GM10248 (cell line): ENCODE results near the gene WIZ.

Experiments
- CTCF ChIA-PET: fragments of 300-600 bp; sonication (Branson Sonifier 250); formaldehyde crosslinking; extraction: SDS; loops from one replicate; lab custom pipeline; 2021; ENCODE audit warnings: antibody characterized with exemption; lab: Yijun Ruan, JAX
- POLR2A ChIA-PET: fragments of 350-650 bp; sonication (Branson Sonifier 250); formaldehyde crosslinking; extraction: SDS; loops from one replicate; lab custom pipeline; 2020; ENCODE audit warnings: antibody characterized with exemption; lab: Yijun Ruan, JAX
- DNase-seq: peaks from one replicate; pipeline ENCODE4 v3.0.0; 2012; ENCODE audit errors: extremely low spot score
- TF ChIP-seq, protein P1 (sequence below): IDR thresholded peaks from 2 replicates; pipeline ENCODE4 v1.5.1; 2012; ENCODE audit warnings: mild to moderate bottlenecking, low read depth; ENCODE audit errors: extremely low read depth, missing control alignments, control extremely low read depth

The WIZ gene

DNA sequence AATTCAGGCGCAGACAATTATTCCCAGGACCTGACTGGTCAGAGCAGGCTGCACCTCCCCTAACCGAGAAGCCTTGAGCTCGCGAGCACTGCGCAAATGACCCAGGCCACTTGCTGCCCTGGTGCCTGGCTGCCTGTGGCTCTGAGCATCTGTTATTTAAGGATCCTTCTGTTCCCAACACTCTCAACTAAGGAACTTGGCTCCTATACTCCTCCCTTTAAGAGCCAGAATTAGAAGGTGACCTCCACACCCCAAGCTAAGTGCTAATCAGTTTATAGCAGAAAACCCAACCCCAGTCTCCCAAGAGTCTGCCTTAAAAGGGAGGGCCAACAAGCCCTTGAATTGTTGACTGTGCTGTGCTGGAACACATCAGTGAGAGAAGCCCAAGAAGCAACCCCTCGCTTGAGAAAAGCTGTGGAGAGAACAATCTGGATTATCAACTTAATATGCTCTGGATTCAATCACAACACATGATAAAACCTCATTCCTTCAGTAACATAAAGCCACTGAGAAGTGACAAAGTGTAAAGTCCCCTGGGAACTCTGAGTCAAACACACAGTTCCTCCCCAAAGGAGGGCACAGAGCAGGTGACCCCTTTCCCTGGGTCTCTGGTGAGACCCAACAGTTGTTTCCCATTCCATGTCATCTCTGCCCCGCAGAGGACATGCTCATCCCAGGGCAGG is 45.5 kb downstream of the WIZ start:
- ChIA-PET POLR2A (no interaction called here), CTCF (interaction anchor here (1.2 to 2.7 kb wide), 3 partner anchors 12 to 17 kb away, joined by 3 to 7 read pairs (median 4); partner anchors contain the start of gene AKAP8L)
- TF ChIP-seq, protein P1, sequence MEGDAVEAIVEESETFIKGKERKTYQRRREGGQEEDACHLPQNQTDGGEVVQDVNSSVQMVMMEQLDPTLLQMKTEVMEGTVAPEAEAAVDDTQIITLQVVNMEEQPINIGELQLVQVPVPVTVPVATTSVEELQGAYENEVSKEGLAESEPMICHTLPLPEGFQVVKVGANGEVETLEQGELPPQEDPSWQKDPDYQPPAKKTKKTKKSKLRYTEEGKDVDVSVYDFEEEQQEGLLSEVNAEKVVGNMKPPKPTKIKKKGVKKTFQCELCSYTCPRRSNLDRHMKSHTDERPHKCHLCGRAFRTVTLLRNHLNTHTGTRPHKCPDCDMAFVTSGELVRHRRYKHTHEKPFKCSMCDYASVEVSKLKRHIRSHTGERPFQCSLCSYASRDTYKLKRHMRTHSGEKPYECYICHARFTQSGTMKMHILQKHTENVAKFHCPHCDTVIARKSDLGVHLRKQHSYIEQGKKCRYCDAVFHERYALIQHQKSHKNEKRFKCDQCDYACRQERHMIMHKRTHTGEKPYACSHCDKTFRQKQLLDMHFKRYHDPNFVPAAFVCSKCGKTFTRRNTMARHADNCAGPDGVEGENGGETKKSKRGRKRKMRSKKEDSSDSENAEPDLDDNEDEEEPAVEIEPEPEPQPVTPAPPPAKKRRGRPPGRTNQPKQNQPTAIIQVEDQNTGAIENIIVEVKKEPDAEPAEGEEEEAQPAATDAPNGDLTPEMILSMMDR, result no peak
- DNase-seq, result no peak

DNA sequence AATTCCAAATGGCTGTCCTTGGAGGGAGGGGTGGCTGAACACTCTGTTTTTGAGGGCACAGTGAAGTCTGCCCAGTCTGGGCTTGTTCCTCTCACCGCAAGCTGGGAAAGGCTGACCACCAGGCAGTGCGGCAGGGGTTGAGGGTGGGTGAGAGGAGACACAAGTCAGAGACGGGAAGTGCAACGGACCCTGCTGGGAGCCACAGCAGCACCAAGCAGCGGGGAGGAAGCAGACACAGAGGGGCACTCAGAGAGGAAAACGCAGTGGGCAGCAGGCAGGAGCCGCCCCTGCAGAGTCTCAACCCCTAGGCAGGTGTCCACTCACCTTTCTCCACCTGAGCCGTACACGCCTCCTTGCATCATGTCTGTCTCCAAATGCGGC is 46.6 kb downstream of the WIZ start:
- ChIA-PET POLR2A (no interaction called here), CTCF (no interaction called here)
- DNase-seq, result no peak
- TF ChIP-seq, protein P1, result no peak

DNA sequence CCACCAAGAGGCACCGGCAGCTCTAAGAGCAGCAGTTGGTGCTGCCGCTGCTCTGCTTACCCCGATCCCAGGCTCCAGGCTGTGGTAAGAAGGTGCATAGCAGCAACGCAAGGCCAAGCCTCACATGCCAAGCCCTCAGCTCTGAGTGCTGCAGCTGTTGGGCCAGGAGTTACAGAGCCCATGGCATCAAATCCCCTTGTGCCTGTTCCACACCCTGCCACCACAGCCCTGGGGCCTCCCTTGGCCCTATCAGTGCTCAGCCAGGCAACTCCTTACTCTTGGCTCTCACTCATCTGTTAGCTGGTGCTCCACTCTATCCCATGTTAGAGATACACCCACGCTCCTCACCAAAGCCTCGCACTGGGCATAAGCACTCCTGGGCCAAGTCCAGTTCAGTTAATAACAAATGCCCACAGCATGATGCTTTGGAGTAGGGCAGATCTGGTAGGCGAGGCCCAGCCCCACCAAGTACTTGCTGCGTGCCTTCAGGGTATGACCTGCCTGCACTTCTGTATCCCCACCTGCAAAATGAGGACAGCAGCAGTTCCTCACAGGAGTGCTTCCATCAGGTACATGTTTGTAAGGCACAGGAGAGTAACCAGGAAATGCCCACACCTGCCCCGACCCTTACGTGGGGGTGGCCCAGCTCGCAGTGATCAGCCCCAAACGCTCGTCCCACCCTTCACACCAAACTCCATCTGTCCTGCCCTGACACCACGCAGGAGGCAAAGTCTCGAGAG is 47.2 kb downstream of the WIZ start:
- POLR2A ChIA-PET, result no interaction called here
- DNase-seq, result no peak
- CTCF ChIA-PET, result interaction anchor here (1.0 kb wide), 1 partner anchor 17 kb away, joined by 4 read pairs; the partner anchor contains the start of gene AKAP8L
- TF ChIP-seq, protein P1, result no peak

DNA sequence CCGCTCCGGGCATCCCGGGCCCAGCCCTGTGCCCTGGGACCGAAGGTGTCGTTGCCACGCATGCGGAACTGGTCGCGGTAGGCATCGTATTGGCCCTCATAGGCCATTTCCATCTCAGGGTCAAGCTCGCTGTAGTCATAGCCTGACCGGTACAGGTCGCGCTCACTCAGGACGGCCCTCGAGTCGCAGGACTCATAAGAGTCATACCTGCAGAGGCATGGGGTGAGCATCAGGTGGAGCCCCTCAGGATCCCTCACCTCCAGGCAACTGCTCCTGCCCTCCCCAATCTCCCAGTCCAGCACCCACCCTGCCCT is 48.4 kb downstream of the WIZ start:
- ChIA-PET POLR2A (no interaction called here), CTCF (no interaction called here)
- no peak for DNase-seq
- TF ChIP-seq, protein P1, result no peak

DNA sequence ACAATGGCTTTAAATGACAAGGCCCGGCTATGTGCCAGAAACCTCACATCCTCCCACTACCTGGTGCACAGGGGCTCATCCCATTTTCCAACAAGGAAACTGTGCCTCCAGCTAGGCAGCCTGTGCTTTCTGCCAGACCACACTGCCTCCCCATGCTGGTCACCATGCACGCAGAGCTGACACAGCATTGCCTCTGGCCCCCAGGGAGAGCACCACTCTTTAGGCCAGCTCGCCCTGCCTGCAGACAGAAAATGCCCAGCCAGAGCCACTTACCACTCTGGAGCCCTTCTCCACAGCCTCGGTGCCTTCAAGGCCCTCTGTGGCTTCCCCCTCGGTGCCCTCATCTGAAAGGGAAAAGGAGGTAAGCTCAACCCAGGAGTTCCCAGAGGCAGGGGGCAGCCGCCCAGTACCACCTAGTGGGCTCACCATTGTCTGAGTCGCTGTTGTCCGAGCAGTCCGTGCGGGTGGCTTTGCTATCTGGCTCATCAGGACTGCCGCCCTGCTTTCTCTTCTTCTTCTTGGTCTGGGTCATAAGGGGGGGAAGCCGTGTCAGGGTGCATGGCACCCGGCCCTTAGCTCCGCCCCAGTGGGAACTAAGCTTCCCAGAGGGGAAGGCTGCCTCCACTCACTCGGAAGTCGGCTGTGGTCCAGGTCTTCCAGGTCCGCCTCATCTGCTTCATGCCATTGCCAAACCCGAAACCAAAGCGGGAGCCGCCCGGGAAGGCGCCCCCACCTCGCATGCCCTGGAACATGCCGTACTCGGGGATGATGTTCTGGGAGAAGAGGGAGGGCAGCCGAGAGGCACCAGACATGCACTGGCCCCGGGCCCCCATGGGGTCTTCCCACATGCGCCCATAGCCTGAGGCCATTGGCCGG is 49.0 kb downstream of the WIZ start:
- TF ChIP-seq, protein P1, result no peak
- no peak for DNase-seq
- CTCF ChIA-PET, result no interaction called here
- POLR2A ChIA-PET, result no interaction called here

DNA sequence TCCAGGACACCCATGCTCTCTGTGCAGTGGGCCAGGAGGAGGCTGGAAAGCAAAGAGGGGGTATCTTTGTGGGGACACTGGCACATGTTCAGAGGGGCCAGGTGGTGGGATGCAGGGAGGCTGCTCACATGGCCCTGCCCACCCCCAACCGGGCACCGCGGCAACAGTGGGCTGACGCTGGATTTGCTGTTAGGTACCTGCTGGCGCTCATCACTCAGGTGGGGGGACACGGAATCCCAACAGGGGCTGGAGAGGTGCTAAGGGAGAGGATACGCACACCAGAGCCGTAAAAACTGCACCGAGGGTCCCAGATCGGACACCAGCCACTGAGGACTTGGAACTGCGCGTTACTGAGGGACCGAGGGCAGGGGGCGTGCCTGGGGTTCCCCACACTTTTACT is 50.1 kb downstream of the WIZ start:
- ChIA-PET POLR2A (no interaction called here), CTCF (interaction anchor here (1.6 kb wide), 1 partner anchor 19 kb away, joined by 4 read pairs; the partner anchor contains the start of gene AKAP8L)
- DNase-seq, result no peak
- TF ChIP-seq, protein P1, result no peak
